GM21447 (cell line): ENCODE measurements around the gene ST7.

Source experiments
- ATAC-seq: cut with Tn5 transposase; IDR thresholded peaks from one replicate; pipeline ENCODE4 v1.9.1; 2021; ENCODE audit not compliant: unreplicated experiment

Gene ST7

DNA sequence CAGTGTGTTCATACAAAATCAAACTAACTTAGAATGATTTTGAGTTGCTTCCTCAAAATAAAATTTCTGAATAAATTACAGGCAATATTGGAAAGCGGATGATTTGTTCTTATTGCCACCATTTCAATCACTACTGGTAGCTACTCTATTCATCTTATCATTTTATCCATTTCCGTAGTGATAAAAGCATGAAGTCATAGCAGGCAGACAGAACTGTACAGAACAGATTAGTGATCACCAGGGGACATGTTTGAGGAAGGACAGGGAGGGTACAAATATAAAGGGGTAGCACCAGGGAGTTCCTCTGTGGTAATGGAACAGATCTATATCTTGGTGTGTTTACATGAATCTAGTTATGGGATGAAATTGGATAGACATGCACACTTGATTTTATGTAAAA is 231.1 kb downstream of the ST7 start:
- ATAC-seq = no peak

GRCh38 chr7:117185124-117185523 is 231.8 kb downstream of the ST7 start:
- no peak for ATAC-seq

- ATAC-seq = no peak
Measured at GRCh38 chr7:117186218-117187010, 233.1 kb downstream of the ST7 start.

DNA sequence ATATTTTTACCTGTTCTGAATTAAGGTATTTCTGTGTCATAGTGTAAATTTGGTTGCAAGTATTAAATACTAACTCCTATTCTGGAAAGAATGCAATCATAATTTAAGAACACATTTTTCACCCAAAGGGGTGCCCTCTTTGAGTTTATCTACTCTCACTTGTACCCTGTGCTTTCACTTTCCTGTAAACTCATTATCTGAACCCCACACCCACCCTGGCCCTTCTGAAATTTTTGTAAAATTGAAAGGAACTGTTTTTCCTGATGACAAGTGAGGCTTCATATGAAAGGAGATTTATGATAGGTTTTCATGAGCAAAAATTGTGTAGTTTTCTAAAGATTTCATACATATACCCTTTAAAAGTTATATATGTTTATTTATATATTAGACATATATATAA is 235.1 kb downstream of the ST7 start:
- no peak for ATAC-seq

- no peak for ATAC-seq
Measured at GRCh38 chr7:117188949-117189592, 235.8 kb downstream of the ST7 start.

DNA sequence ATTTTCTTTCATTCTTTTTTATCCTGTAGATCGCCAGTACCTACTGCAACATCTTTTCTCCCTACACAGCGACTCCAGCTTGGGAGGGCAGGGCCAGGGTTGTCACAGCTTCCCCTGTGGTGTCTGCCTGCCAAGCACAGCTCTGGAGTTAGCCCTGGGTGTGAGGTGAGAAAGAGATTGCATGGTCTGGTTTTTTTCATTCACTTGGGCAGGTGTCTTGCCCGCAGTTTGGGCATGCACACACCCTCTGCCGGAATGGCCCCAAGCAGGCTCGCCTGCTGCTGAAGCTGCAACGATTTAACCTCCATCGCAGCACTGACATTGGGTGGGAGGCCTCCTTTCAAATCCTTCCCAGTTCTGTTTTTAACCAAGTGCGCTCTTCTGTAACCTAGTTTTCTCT is 236.8 kb downstream of the ST7 start:
- no peak for ATAC-seq

- ATAC-seq = no peak
Measured at GRCh38 chr7:117190746-117191435, 237.6 kb downstream of the ST7 start.

DNA sequence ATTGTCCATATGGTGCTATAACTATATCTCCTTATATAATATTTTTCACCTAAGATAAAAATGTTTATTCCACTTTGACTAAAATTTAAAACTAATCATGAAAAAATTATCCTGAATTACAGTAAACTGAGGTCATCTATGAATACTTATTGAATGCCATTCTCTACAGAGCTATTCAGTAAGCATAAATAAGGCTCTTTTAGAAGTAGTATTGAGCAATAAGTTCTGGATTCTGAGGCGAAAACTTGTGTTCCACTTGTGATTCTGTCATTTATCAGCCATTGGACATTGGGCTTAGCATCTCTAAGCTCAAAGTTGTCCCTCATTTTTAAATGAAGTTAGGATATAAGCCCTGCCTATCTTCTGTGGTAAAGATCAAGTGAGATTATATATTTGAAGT is 238.8 kb downstream of the ST7 start:
- no peak for ATAC-seq

- no peak for ATAC-seq
Measured at GRCh38 chr7:117193564-117193963, 240.3 kb downstream of the ST7 start.

GRCh38 chr7:117194445-117194844 is 241.1 kb downstream of the ST7 start:
- ATAC-seq = no peak

DNA sequence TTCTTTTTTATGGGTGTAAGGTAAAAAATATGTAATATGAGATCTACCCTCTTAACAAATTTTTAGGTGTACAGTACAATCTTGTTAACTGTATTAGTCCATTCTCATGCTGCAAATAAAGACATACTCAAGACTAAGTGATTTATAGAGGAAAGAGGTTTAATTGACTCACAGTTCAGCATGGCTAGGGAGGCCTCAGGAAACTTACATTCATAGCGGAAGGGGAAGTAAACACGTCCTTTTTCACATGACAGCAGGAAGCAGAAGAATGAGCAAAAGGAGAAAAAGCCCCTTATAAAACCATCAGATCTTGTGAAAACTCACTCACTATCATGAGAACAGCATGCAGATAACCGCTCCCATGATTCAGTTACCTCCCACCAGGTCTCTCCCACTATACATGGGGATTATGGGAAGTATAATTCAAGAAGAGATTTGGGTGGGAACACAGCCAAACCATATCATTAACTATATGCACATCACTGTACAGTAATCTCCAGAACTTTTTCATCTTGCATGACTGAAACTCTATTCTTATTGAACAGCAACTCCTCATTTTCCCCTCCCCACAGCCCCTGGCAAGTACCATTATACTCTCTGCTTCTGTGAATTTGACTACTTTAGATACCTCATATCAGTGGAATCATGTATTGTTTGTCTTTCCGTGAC is 242.2 kb downstream of the ST7 start:
- no peak for ATAC-seq

DNA sequence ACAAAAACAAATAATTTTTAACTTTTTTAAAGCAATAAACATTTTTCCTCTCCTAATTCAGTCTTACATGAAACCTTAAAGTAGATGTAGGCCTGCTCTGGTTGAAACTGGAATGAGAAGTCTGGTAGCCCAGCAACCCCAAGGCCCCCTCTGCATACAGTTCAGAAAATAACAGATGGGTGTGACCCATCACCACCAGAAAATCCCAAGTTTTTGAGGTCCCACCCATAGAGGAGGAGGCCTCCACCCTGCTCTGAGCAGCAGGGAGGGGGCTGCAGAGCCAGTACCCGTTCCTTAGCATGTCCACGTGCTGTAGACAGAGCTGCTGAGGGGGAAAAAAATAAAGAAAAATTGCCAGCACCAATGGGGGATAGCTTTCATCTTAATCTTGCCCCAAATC is 246.8 kb downstream of the ST7 start:
- ATAC-seq = no peak

- ATAC-seq = no peak
Measured at GRCh38 chr7:117200786-117201458, 247.6 kb downstream of the ST7 start.

GRCh38 chr7:117202511-117202910 is 249.2 kb downstream of the ST7 start:
- no peak for ATAC-seq

DNA sequence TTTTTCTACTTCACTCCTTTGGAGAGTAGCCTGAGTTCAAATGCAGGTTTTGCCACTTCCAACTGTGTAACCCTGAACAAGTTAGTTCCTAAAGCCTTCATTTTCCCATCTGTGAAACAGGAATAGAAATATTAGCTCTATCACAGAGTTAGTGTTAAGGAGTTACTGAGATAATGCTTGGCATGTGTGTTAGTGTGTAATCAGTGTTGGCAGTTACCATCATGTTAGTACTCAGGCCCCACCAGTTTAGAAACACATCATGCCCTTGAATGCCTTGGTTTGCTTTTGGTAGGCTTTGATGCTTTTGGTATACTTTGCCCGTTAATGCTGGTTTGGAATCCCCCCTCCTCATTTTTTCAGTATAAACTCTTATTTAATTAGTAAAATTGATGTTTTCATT is 249.9 kb downstream of the ST7 start:
- ATAC-seq = no peak

DNA sequence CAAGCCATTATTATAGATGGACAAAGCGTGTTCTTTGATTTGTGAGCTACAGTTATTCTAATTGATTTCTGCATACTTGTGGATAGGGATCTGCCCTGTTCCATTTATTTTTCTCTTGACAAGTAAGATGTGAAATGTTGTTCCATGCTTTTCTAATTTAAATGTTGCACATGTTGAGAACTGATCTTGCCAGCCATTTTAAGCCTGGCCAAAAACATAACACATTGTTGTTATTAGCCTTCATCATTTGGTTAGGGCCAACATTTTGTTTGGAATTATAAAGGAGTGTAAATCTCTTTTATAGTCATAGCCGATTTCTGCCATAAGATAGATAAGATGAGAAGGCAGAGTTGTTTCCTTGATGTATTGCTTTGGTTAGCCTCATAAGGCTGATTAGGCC is 252.6 kb downstream of the ST7 start:
- no peak for ATAC-seq

GRCh38 chr7:117208257-117208656 is 255.0 kb downstream of the ST7 start:
- no peak for ATAC-seq

GRCh38 chr7:117210397-117210796 is 257.1 kb downstream of the ST7 start:
- ATAC-seq = no peak

DNA sequence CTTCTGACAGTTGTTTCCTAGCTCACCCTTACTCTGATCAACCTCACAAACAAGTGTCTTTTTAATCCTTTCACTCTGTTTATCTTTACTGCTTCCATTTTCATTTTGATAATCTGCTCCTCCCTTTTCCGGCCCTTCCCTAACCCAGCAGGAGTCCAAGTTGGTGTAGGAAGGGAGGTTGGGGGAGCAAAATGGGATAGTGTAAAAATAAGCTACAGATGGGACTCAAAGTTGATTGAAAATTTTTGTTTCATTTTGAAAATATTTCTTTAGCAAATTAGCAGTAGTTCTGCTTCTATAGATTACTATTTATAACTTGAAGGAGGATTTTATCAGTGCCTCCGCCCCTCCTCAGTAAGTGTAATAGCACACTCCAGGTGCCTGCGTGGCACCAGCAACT is 257.6 kb downstream of the ST7 start:
- no peak for ATAC-seq

- ATAC-seq = no peak
Measured at GRCh38 chr7:117211614-117212013, 258.3 kb downstream of the ST7 start.
